Stomach (tissue), 4 donors: ENCODE results near the gene RPS6KB2.

ENCODE experiments used
- POLR2A ChIP-seq, 4 donors: fragments of 450-650 bp; IDR thresholded peaks; one replicate each; pipeline ENCODE4 v1.6.1; 2016; ENCODE audit warnings: antibody characterized with exemption in 4 of 4, control low read depth in 2 of 4, mild to moderate bottlenecking in 1 of 4, moderate library complexity in 1 of 4
- POLR2AphosphoS5 ChIP-seq, 3 donors: sonication (generic); formaldehyde crosslinking; IDR thresholded peaks; one replicate each; pipeline ENCODE4 v1.6.1; 2016; ENCODE audit warnings: antibody characterized with exemption in 3 of 3
- TF ChIP-seq, protein P1 (sequence below), 7 experiments: fragments of 450-650 bp in 4 of 7; fragments of 200-600 bp in 3 of 7; sonication (generic) in 3 of 7; IDR thresholded peaks; one replicate each; pipeline ENCODE4 v1.5.1; 2016 to 2019; ENCODE audit warnings: antibody characterized with exemption in 7 of 7, control low read depth in 2 of 7, mild to moderate bottlenecking in 1 of 7

GRCh38 chr11:67453816-67454732 lies 25.8 kb downstream of the RPS6KB2 start:
- TF ChIP-seq, protein P1, sequence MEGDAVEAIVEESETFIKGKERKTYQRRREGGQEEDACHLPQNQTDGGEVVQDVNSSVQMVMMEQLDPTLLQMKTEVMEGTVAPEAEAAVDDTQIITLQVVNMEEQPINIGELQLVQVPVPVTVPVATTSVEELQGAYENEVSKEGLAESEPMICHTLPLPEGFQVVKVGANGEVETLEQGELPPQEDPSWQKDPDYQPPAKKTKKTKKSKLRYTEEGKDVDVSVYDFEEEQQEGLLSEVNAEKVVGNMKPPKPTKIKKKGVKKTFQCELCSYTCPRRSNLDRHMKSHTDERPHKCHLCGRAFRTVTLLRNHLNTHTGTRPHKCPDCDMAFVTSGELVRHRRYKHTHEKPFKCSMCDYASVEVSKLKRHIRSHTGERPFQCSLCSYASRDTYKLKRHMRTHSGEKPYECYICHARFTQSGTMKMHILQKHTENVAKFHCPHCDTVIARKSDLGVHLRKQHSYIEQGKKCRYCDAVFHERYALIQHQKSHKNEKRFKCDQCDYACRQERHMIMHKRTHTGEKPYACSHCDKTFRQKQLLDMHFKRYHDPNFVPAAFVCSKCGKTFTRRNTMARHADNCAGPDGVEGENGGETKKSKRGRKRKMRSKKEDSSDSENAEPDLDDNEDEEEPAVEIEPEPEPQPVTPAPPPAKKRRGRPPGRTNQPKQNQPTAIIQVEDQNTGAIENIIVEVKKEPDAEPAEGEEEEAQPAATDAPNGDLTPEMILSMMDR (IDR thresholded peaks at IDR 0.05) = no peak
- no peak for TF ChIP-seq POLR2AphosphoS5 (IDR thresholded peaks at IDR 0.05)
- no peak for TF ChIP-seq POLR2A (IDR thresholded peaks at IDR 0.05)
